Mononuclear cell (primary cell): ENCODE data around the gene METTL5. TPM values are rescaled to one million over a fixed set of nuclear protein-coding genes. Genes with fewer than 3 reads are reported as not detected.

Experiments
- H3K27me3 ChIP-seq: 2 replicates; pipeline ENCODE4 v1.6.0; 2011; ENCODE audit warnings: low read length, control low read depth; ENCODE audit not compliant: insufficient read depth
- H3K4me1 ChIP-seq: 2 replicates; pipeline ENCODE4 v1.5.1; 2011; ENCODE audit warnings: mild to moderate bottlenecking, low read length, control low read depth; ENCODE audit not compliant: insufficient read depth
- H3K4me3 ChIP-seq: 2 replicates; pipeline ENCODE4 v1.5.1; 2011; ENCODE audit warnings: mild to moderate bottlenecking, low read length, moderate library complexity
- H3K9me3 ChIP-seq: 2 replicates; pipeline ENCODE4 v1.5.1; 2011; ENCODE audit warnings: low read depth, mild to moderate bottlenecking, control low read depth, low read length
- total RNA-seq: library from RNA; depleted of rRNA; stranded (reverse); fragments of >200 nt; gene quantifications from one replicate; pipeline ENCODE4 v1.2.3, GENCODE V29; 2012

Gene METTL5
- total RNA-seq, 1 donor, result 30.1 TPM

DNA sequence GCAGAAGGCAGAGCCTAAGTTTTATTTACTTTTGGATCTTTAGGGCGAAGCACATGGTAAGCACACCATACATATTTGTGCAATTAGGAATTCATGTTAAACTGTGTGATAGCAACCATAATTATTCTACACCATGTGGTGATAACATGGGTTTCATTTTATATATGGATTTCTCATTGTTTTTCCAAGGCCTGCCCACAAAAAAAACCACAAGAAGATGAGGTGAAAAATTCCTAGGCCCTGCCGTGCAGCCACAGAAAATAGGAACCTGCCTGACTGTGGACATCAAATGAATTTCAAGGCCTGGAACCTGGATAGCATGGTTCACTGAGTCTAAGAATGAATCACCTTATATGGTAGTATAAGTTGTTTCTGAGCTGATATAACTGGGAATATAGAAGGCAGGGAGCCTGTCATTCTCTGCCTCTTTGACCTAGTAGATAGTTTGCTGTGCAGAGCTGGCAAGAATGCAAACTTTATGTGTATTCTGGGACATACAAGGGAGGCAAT is 48.4 kb downstream of the METTL5 start:
- no peak overlapping the region for H3K4me3 ChIP-seq
- H3K27me3 ChIP-seq, result no peaks in the 10 kb centered on the region
- no peaks in the 10 kb centered on the region for H3K4me1 ChIP-seq
- H3K9me3 ChIP-seq, result no peaks in the 10 kb centered on the region

- Histone ChIP-seq H3K4me1 (no peaks in the 10 kb centered on the region), H3K4me3 (no peak overlapping the region), H3K9me3 (no peaks in the 10 kb centered on the region), H3K27me3 (no peaks in the 10 kb centered on the region)
Observed at GRCh38 chr2:169775765-169776164, 48.9 kb downstream of the METTL5 start.

GRCh38 chr2:169775354-169775753 is 49.4 kb downstream of the METTL5 start:
- H3K9me3 ChIP-seq, result no peaks in the 10 kb centered on the region
- no peaks in the 10 kb centered on the region for H3K27me3 ChIP-seq
- no peaks in the 10 kb centered on the region for H3K4me1 ChIP-seq
- no peak overlapping the region for H3K4me3 ChIP-seq

- peaks cover 23% of the 10 kb centered on the region for H3K27me3 ChIP-seq
- H3K9me3 ChIP-seq, result no peaks in the 10 kb centered on the region
- H3K4me1 ChIP-seq, result peaks cover 13% of the 10 kb centered on the region
- H3K4me3 ChIP-seq, result no peak overlapping the region
Observed at GRCh38 chr2:169772651-169773050, 52.1 kb downstream of the METTL5 start.

DNA sequence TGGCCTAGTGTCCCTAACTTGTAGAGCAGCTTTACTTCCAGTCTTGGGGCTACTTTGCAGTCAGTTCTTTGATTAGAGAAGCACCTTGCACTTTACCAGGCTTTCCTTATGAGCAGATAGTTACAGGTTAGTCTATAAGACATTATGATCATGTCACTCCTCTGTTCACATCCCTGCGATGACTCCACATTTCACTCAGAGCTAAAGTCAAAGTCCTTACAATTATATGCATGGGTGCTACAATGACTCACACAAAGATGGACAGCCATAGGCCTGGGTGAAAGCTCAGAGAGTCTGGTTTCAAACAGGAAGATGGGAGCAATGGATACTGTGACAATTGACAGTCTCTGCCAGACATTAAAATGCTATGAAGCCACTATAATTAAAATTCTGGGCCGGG is 53.1 kb downstream of the METTL5 start:
- peaks cover 17% of the 10 kb centered on the region for H3K4me1 ChIP-seq
- H3K9me3 ChIP-seq, result no peaks in the 10 kb centered on the region
- peaks cover 26% of the 10 kb centered on the region for H3K27me3 ChIP-seq
- H3K4me3 ChIP-seq, result no peak overlapping the region

DNA sequence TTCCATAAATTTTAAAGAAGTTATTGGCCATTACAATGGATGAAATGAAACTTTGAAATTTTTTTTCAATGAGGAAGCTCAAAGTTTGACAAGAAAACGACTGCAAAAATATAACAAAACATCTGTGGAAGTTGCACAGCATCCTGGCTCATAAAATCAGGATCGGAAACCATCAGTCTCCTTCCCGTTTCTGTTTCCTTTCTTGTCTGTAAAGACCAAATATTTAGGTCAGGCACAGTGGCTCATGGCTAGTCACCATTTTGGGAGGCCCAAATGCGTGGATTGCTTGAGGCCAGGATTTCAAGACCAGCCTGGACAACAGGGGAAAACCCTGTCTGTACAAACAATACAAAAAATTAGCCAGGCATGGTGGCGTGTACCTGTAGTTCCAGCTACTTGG is 53.7 kb downstream of the METTL5 start:
- Histone ChIP-seq H3K9me3 (no peaks in the 10 kb centered on the region), H3K4me3 (no peak overlapping the region), H3K4me1 (peaks cover 17% of the 10 kb centered on the region), H3K27me3 (peaks cover 26% of the 10 kb centered on the region)

- Histone ChIP-seq H3K4me3 (peak overlapping the region; percentile 9), H3K27me3 (peaks cover 26% of the 10 kb centered on the region), H3K4me1 (peaks cover 17% of the 10 kb centered on the region), H3K9me3 (no peaks in the 10 kb centered on the region)
Observed at GRCh38 chr2:169768262-169768995, 56.3 kb downstream of the METTL5 start.

DNA sequence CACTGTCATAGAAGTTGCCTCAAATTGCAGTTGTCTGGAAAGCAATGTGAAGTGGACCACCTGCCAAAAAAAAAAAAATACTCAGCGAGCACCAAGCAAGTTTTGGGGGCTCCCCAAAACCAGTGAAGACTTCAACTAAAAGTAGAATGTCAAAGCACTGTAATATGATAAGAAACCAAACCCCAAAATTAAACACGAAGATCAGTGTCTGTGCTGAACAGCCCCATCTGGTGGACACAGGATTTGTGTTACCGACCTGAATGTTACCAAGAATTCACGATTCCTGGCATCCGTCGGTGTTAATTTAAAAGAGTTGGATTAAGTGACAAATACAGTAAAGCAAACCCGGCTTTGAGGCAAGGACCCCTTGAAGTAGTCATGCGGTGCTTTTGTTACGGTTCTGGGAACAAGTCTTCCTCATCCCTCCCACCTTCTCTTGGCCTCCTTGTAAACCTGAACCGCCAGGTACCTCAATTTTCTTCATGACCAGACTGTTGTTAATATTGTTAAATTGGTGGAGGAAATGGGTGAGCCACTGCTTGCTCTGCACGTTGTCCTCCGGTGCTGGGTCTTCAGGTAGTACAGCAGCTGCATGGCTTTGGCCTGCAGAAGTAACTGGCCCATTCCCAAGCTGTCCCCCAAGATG is 57.3 kb downstream of the METTL5 start:
- Histone ChIP-seq H3K4me3 (no peak overlapping the region), H3K4me1 (peaks cover 17% of the 10 kb centered on the region), H3K27me3 (peaks cover 26% of the 10 kb centered on the region), H3K9me3 (no peaks in the 10 kb centered on the region)

GRCh38 chr2:169765523-169765922 is 59.2 kb downstream of the METTL5 start:
- Histone ChIP-seq H3K27me3 (peaks cover 26% of the 10 kb centered on the region), H3K4me1 (peaks cover 17% of the 10 kb centered on the region), H3K4me3 (no peak overlapping the region), H3K9me3 (no peaks in the 10 kb centered on the region)

DNA sequence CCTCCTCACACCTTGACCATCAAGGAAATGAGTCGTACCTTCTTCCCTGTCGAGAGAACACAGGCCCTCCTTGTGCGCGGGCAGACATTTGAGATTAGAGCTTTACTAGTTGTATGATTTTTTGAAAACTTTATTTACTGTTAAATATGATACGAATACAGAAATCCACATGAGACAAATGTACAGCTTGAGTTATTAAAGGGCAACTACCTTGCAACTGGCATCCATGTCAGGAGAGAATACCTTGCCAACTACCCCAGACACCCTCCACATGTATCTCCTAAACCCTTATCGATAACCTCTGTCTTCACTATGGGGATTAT is 62.8 kb downstream of the METTL5 start:
- Histone ChIP-seq H3K4me1 (no peaks in the 10 kb centered on the region), H3K4me3 (no peak overlapping the region), H3K9me3 (no peaks in the 10 kb centered on the region), H3K27me3 (no peaks in the 10 kb centered on the region)

Other genes starting within 250 kb of the METTL5 start
- gene PPIG, start 240.6 kb downstream of the METTL5 start, total RNA-seq, result 60.1 TPM
- gene CFAP210, start 130.5 kb downstream of the METTL5 start, total RNA-seq, result 0.10 TPM
- 3.6 TPM for gene PHOSPHO2, start 130.4 kb downstream of the METTL5 start, total RNA-seq
- gene KLHL23, start 91.1 kb downstream of the METTL5 start, total RNA-seq, result 0.42 TPM
- gene SSB, start 26.0 kb downstream of the METTL5 start, total RNA-seq, result 93.2 TPM
- gene UBR3, start 2.5 kb upstream of the METTL5 start, total RNA-seq, result 38.5 TPM